Ascending aorta (tissue), 2 donors: ENCODE measurements around the gene COQ7. TPM values are rescaled to one million over a fixed set of nuclear protein-coding genes. Genes with fewer than 3 reads are reported as not detected.

Experiments used
- DNase-seq, 2 donors: peaks; one replicate each; pipeline ENCODE4 v3.0.0-alpha.2; 2019; ENCODE audit warnings: low spot score in 2 of 2
- H3K27ac ChIP-seq, 2 donors: fragments of 200-600 bp; sonication (generic); one replicate each; pipeline ENCODE4 v1.5.1; 2016 to 2017; ENCODE audit warnings: mild to moderate bottlenecking in 1 of 2
- H3K27me3 ChIP-seq: fragments of 200-600 bp; sonication (generic); one replicate; pipeline ENCODE4 v1.5.1; 2017
- H3K36me3 ChIP-seq, 2 donors: fragments of 200-600 bp; sonication (generic); one replicate each; pipeline ENCODE4 v1.5.1; 2016
- H3K4me1 ChIP-seq, 2 donors: fragments of 200-600 bp; sonication (generic); one replicate each; pipeline ENCODE4 v1.5.1; 2016 to 2017; ENCODE audit warnings: mild to moderate bottlenecking in 1 of 2
- H3K4me3 ChIP-seq, 2 donors: fragments of 200-600 bp; sonication (generic); one replicate each; pipeline ENCODE4 v1.5.1; 2016 to 2017; ENCODE audit warnings: mild to moderate bottlenecking in 1 of 2
- H3K9me3 ChIP-seq, 2 donors: fragments of 200-600 bp; sonication (generic); one replicate each; pipeline ENCODE4 v1.5.1; 2016
- CTCF ChIP-seq, 3 experiments: fragments of 200-600 bp in 2 of 3; fragments of 450-650 bp in 1 of 3; sonication (generic) in 2 of 3; IDR thresholded peaks; one replicate each; pipeline ENCODE4 v1.5.1; 2016 to 2019; ENCODE audit warnings: antibody characterized with exemption in 3 of 3, mild to moderate bottlenecking in 1 of 3, moderate library complexity in 1 of 3
- intact Hi-C: fragments of 100-400 bp; cut with DNase I; formaldehyde crosslinking; loops from one replicate; pipeline ENCODE4 v1.15.1; 2023
- total RNA-seq: library from RNA; depleted of rRNA; stranded (reverse); fragments of >200 nt; gene quantifications from one replicate; pipeline ENCODE4 v1.1.0, GENCODE V29; 2016

Gene COQ7
- total RNA-seq, 1 donor from 2014 or later = 3.1 TPM

GRCh38 chr16:19104607-19105006 lies 37.2 kb downstream of the COQ7 start:
- Histone ChIP-seq H3K27ac (no peak overlapping the region), H3K36me3 (no peaks in the 10 kb centered on the region), H3K27me3 (no peaks in the 10 kb centered on the region), H3K4me3 (no peak overlapping the region), H3K4me1 (no peaks in the 10 kb centered on the region), H3K9me3 (no peaks in the 10 kb centered on the region)
- peak in 1 of 2 donors; percentile 21 for DNase-seq
- intact Hi-C loops = no loop called here
- no peak for TF ChIP-seq CTCF (IDR thresholded peaks at IDR 0.05)

- Histone ChIP-seq H3K4me3 (no peak overlapping the region), H3K4me1 (no peaks in the 10 kb centered on the region), H3K9me3 (no peaks in the 10 kb centered on the region), H3K36me3 (no peaks in the 10 kb centered on the region), H3K27ac (no peak overlapping the region), H3K27me3 (no peaks in the 10 kb centered on the region)
- DNase-seq = no peak
- no peak for TF ChIP-seq CTCF (IDR thresholded peaks at IDR 0.05)
- intact Hi-C loops = no loop called here
Measured at GRCh38 chr16:19105131-19105530, 37.7 kb downstream of the COQ7 start.

GRCh38 chr16:19105891-19106624 lies 38.6 kb downstream of the COQ7 start:
- Histone ChIP-seq H3K36me3 (no peaks in the 10 kb centered on the region), H3K27ac (no peak overlapping the region), H3K9me3 (no peaks in the 10 kb centered on the region), H3K4me3 (no peak overlapping the region), H3K4me1 (no peaks in the 10 kb centered on the region), H3K27me3 (no peaks in the 10 kb centered on the region)
- intact Hi-C loops = no loop called here
- no peak for DNase-seq
- no peak for TF ChIP-seq CTCF (IDR thresholded peaks at IDR 0.05)

- Histone ChIP-seq H3K4me1 (no peaks in the 10 kb centered on the region), H3K27ac (no peak overlapping the region), H3K27me3 (no peaks in the 10 kb centered on the region), H3K9me3 (no peaks in the 10 kb centered on the region), H3K4me3 (no peak overlapping the region), H3K36me3 (no peaks in the 10 kb centered on the region)
- intact Hi-C loops = no loop called here
- TF ChIP-seq CTCF (IDR thresholded peaks at IDR 0.05) = no peak
- DNase-seq = no peak
Measured at GRCh38 chr16:19106625-19107020, 39.2 kb downstream of the COQ7 start.

- no peaks in the 10 kb centered on the region for H3K9me3 ChIP-seq
- H3K27ac ChIP-seq = no peak overlapping the region
- H3K4me3 ChIP-seq = no peak overlapping the region
- DNase-seq = no peak
- H3K36me3 ChIP-seq = no peaks in the 10 kb centered on the region
- H3K27me3 ChIP-seq = no peaks in the 10 kb centered on the region
- intact Hi-C loops = no loop called here
- H3K4me1 ChIP-seq = no peaks in the 10 kb centered on the region
- no peak for TF ChIP-seq CTCF (IDR thresholded peaks at IDR 0.05)
Measured at GRCh38 chr16:19108409-19109287, 41.2 kb downstream of the COQ7 start.
